GM15510 (cell line): Measurements from ENCODE around the gene SETD3.

Experiments
- POLR2A ChIP-seq: IDR thresholded peaks from 3 replicates; pipeline ENCODE4 v1.6.1; 2011; ENCODE audit warnings: borderline replicate concordance; ENCODE audit not compliant: insufficient read length; ENCODE audit errors: extremely low read depth

The SETD3 gene

GRCh38 chr14:99361596-99362215 is 119.0 kb downstream of the SETD3 start:
- TF ChIP-seq POLR2A, result no peak

- TF ChIP-seq POLR2A, result no peak
These were observed 119.7 kb downstream of the SETD3 start for GRCh38 chr14:99360774-99361595.

GRCh38 chr14:99359906-99360305 is 120.8 kb downstream of the SETD3 start:
- no peak for TF ChIP-seq POLR2A

GRCh38 chr14:99357916-99358390 is 122.7 kb downstream of the SETD3 start:
- no peak for TF ChIP-seq POLR2A

GRCh38 chr14:99357151-99357915 is 123.3 kb downstream of the SETD3 start:
- TF ChIP-seq POLR2A, result no peak

- TF ChIP-seq POLR2A, result no peak
These were observed 124.5 kb downstream of the SETD3 start for GRCh38 chr14:99356031-99356608.

- TF ChIP-seq POLR2A, result no peak
These were observed 126.3 kb downstream of the SETD3 start for GRCh38 chr14:99354166-99354875.

GRCh38 chr14:99352688-99353280 is 127.9 kb downstream of the SETD3 start:
- TF ChIP-seq POLR2A, result no peak

DNA sequence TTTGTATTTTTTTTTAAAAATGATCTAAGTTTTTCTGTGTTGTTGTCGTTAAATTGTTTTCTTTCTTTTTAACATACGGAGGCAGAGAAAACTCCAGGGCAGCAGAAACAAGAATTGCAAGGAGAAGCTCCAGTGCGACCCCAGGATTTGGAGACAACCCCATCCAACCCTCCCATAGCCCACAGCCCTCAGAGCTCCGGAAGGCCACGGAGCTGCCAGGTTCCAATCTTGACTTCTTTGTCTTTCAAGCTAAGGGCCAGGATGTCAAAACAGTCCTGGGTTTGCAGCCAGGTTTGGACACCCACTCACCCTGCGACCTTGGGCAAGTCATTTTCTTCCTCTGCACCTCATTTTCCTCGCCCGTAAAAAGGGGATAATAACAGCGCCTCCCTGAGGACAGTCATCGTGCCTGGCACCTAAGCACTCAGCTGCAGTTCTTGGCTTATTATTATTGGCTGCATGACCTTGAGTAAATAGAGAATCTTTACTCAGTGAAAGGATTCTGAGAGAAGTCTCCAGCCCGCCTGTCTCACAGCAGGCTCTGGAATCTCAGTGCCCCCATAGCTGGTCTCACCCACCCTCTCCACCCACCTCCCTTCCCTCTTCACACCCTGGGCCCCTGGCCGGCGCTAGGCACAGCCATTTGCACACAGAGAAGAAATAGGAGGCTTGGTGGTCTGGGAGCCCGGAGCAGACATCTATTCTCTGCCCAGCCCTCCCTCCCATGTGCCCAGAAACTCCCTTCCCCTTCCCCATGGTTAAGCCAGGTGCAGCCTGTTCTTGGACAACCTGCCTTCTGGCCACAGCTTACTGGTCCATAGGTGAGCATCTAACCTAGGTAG is 129.3 kb downstream of the SETD3 start:
- TF ChIP-seq POLR2A, result no peak

GRCh38 chr14:99350751-99351150 is 129.9 kb downstream of the SETD3 start:
- TF ChIP-seq POLR2A, result no peak

DNA sequence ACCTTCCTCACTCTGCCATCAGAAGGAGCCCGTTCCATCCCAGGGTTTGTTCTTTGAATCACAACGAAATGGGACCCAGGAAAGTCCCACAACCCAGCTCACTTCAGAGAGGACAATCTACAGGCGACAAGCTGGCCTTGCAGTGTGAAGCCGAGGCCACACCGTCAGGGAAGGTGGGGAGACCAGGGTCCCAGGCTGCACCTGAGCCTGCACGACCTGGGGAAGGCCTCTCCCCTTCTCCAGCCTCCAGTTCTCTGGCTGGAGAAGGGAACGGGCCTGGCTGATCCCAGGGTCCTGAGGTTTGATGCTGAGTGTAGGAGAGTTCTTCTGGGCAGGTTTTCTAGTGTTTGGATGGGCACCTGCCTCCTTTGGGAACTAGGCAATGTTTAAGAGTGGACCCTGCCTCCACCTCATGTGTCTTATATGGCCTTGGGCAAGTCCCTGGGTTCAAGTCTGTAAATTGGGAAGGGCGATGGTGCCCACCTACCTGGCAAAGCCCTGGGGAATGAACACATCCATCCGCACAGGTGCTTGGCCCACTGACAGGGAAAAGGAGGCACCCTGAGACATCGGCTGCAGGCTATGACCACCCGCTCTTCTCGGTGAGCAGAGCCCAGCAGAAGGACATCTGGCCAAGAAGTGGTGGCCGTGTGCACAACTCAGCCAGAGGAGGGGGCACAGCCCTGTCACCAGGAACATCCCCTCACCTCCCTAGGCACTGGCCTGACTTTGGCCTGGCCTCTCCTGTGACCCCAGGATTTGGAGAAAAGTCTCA is 130.8 kb downstream of the SETD3 start:
- no peak for TF ChIP-seq POLR2A
